Upper lobe of right lung (tissue), 1 donor: ENCODE measurements around the gene FOXK1. TPM values are rescaled to one million over a fixed set of nuclear protein-coding genes. Genes with fewer than 3 reads are reported as not detected.

Experiments
- ATAC-seq: fragments of 200-7000 bp; cut with Tn5 transposase; one replicate; pipeline ENCODE4 v1.9.1; 2020; ENCODE audit warnings: mild to moderate bottlenecking, moderate library complexity
- DNase-seq: peaks from one replicate; pipeline ENCODE4 v3.0.0-alpha.2; 2020
- H3K27ac ChIP-seq: fragments of 200-600 bp; one replicate; pipeline ENCODE4 v1.8.0; 2022
- H3K27me3 ChIP-seq: fragments of 200-600 bp; one replicate; pipeline ENCODE4 v1.8.0; 2022; ENCODE audit warnings: mild to moderate bottlenecking
- H3K36me3 ChIP-seq: fragments of 200-600 bp; one replicate; pipeline ENCODE4 v1.8.0; 2022
- H3K4me1 ChIP-seq: fragments of 200-600 bp; one replicate; pipeline ENCODE4 v1.8.0; 2022
- H3K4me3 ChIP-seq: fragments of 200-600 bp; one replicate; pipeline ENCODE4 v1.8.0; 2022; ENCODE audit warnings: mild to moderate bottlenecking
- H3K9me3 ChIP-seq: fragments of 200-600 bp; one replicate; pipeline ENCODE4 v1.8.0; 2022
- intact Hi-C: fragments of 100-400 bp; cut with DNase I; formaldehyde crosslinking; loops from one replicate; pipeline ENCODE4 v1.11.0; 2022
- total RNA-seq: library from RNA; stranded (reverse); fragmentation: NEBNext Ultra II Directional; extraction: Animal tissue kit (Norgen Biotek cat#: 25700); gene quantifications from one replicate; pipeline ENCODE4 v1.2.1, GENCODE V29; 2021
- TF ChIP-seq, protein P1 (sequence below): fragments of 200-600 bp; IDR thresholded peaks from one replicate; pipeline ENCODE4 v1.8.0; 2022; ENCODE audit warnings: antibody characterized with exemption
- donor health status: DM: no; HTN: yes; CAD: no; lungs with severe emphysema.

FOXK1 gene
- total RNA-seq, 1 donor from 2014 or later: 33.3 TPM

DNA sequence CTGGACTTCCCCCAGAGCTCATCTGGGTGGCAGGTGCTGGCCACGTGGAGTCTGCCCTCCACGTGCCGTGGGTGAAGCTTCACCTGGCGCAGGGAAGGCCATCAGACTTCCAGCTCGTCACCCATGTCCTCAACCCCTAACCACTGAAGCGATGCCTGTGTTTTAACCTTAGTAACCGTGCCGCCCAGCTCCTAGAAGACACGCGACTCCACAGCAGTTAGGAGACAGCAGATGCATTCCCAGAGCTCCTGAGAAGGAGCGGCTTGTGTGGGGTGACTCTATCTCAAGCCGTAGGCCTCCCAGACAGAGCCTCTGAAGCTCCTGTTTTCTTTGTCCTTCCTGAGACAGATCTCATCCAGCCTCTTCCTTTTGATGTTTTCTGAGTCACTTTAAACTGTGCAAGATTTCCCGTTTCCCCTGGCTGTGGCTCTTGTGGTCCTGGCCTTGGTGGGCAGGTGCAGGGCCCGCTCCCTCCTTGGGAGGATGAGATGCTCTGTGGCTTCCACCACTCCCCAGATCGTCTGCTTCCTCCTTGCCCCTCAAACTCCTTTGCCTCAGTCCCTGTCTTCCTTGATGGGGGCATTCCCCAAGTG lies 51.9 kb downstream of the FOXK1 start:
- no peaks in the 10 kb centered on the region for H3K27me3 ChIP-seq
- ATAC-seq (no peak), DNase-seq (no peak)
- peaks cover 9% of the 10 kb centered on the region for H3K4me1 ChIP-seq
- intact Hi-C loops: no loop called here
- H3K9me3 ChIP-seq: no peaks in the 10 kb centered on the region
- H3K36me3 ChIP-seq: no peaks in the 10 kb centered on the region
- no peak overlapping the region for H3K4me3 ChIP-seq
- H3K27ac ChIP-seq: no peak overlapping the region
- TF ChIP-seq, protein P1, sequence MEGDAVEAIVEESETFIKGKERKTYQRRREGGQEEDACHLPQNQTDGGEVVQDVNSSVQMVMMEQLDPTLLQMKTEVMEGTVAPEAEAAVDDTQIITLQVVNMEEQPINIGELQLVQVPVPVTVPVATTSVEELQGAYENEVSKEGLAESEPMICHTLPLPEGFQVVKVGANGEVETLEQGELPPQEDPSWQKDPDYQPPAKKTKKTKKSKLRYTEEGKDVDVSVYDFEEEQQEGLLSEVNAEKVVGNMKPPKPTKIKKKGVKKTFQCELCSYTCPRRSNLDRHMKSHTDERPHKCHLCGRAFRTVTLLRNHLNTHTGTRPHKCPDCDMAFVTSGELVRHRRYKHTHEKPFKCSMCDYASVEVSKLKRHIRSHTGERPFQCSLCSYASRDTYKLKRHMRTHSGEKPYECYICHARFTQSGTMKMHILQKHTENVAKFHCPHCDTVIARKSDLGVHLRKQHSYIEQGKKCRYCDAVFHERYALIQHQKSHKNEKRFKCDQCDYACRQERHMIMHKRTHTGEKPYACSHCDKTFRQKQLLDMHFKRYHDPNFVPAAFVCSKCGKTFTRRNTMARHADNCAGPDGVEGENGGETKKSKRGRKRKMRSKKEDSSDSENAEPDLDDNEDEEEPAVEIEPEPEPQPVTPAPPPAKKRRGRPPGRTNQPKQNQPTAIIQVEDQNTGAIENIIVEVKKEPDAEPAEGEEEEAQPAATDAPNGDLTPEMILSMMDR: no peak

DNA sequence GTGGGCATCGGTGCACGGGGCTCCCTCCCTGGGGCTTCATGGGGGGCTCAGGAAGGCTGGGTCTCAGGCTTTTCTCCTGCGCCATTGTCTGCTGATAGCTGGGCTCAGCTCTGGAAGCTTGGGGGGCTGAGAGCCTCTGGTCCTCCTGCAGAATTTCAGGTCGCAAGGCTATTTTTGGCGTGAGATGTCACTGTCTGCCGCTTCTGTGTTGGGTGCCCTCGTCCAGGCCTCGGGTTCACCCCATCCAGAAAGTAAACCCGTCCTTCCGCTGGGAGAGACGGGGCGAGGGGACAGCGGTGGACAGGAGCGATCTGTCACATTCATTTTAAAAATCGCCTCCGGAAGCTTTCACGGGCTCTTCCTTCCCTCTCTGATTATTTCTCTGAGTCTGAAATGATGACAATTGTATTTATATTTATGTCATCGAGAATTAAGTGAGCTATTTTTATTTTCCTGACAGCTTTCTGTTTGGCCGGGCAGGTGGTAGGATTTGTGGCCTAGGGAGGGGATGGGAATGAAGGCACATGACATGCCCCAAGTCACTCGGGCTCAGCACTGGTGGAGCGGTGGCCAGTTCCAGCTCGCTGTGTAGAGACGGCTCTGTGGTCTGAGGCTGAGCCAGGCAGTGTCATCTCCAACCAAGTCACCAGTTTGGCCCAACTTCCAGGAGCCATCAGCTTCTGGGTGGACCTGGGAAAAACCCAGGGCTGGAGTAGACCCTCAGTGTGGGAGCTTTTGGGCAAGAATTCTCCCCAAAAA lies 52.7 kb downstream of the FOXK1 start:
- H3K27me3 ChIP-seq: no peaks in the 10 kb centered on the region
- TF ChIP-seq, protein P1: no peak
- intact Hi-C loops: no loop called here
- no peak overlapping the region for H3K27ac ChIP-seq
- H3K36me3 ChIP-seq: no peaks in the 10 kb centered on the region
- peaks cover 17% of the 10 kb centered on the region for H3K4me1 ChIP-seq
- no peak overlapping the region for H3K4me3 ChIP-seq
- H3K9me3 ChIP-seq: no peaks in the 10 kb centered on the region
- DNase-seq: no peak
- ATAC-seq: no peak

DNA sequence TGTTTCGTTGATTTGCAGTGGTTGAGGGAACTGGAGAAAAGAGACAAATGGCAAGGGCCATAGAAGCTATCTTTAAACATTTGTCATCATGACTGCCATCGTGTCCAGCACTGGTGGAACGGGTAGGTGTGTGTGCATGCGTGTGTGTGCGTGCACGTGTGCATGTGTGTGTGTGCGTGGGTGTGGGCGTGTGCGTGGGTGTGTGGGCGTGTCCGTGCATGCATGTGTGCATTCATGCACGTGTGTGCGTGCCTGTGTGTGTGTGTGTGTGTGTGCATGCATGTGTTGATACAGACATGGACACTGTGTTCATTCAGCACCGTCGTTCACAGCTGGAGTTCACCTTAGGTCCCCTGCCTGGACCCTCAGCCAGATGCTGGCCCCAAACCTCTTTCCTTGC lies 55.2 kb downstream of the FOXK1 start:
- intact Hi-C loops: no loop called here
- Histone ChIP-seq H3K36me3 (peaks cover 16% of the 10 kb centered on the region), H3K4me3 (no peak overlapping the region), H3K9me3 (no peaks in the 10 kb centered on the region), H3K4me1 (peaks cover 20% of the 10 kb centered on the region), H3K27me3 (no peaks in the 10 kb centered on the region), H3K27ac (no peak overlapping the region)
- TF ChIP-seq, protein P1: no peak
- no peak for DNase-seq
- no peak for ATAC-seq

DNA sequence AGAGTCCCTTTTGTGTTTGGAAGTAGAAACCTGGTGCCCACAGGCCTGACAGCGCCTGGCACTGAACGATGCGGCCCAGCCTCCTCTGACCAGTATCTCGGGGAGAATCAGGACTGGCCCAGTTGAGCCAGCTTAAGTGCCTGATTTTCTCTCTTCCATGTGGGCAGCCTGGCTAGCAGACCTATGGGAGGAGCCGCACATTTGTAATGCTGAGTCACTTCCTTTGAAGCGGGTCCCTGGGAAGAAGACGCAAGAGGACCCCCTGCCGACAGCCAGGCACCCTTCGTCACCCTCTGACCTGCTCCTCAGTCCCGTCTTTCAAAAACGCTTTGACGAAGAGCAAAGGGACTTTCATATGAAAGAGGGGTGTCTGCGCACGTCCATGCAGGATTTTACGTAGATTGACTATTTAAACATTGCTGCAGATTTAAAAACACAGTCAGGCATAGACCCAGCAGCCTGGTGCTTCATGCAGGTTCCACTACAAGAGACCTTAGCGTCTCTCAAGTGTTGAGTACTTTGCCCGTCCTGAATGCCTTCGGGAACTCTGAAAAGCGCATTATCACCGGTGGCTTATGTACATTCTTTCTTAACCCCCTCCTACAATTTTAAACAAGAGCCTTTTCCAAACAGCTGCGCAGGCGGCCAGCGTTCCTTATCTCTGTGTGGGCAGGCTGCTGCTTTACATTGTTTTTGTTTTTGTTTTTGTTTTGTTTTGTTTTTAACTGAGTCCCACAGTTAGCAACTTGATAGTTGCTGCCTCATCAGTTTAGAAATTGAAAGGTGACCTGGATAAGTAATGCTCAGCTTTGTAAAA lies 56.8 kb downstream of the FOXK1 start:
- DNase-seq: no peak

DNA sequence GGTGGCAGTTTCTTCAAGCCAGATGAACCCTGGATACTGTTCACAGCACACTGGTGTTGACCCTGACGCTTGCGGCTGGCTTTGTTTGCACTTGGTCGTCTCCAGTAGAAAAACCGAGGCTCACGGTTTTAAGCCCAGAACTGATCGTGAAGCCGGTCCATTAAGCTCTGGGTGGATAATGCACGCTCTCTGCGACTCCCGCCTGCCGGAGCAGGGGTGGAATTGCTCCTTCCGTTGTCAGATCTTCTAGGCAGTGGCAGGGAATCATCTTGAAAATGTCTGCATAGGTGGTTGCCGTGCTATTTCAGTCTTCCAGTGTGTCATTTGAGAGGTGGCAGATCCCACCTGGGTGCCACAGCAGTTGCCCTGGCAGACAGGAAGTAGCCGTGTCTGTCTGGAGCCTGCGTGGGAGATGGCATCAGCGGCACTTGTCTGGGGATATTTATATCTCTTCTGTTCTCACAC lies 57.5 kb downstream of the FOXK1 start:
- DNase-seq (no peak), ATAC-seq (peak; percentile 57)
- intact Hi-C loops: no loop called here
- H3K36me3 ChIP-seq: peaks cover 23% of the 10 kb centered on the region
- H3K4me1 ChIP-seq: peaks cover 32% of the 10 kb centered on the region
- H3K27ac ChIP-seq: peak overlapping the region; percentile 71
- TF ChIP-seq, protein P1: peak; percentile 59
- peak overlapping the region; percentile 34 for H3K4me3 ChIP-seq
- no peaks in the 10 kb centered on the region for H3K9me3 ChIP-seq
- H3K27me3 ChIP-seq: no peaks in the 10 kb centered on the region

More for the DNA sequence above, 56.8 kb downstream of the FOXK1 start:
- TF ChIP-seq, protein P1: no peak
- Histone ChIP-seq H3K36me3 (peaks cover 23% of the 10 kb centered on the region), H3K4me3 (peak overlapping the region; percentile 34), H3K27ac (peak overlapping the region; percentile 71), H3K9me3 (no peaks in the 10 kb centered on the region), H3K27me3 (no peaks in the 10 kb centered on the region), H3K4me1 (peaks cover 26% of the 10 kb centered on the region)
- ATAC-seq: peak; percentile 77
- intact Hi-C loops: no loop called here
